Inferior parietal cortex (tissue), 1 donor: ENCODE results near the gene PRUNE2.
A peak's percentile ranks its signal among the peaks of the same experiment; 100 is the strongest.
"Not testable (repeated sequence)": the region's sequence is repeated elsewhere in the genome, so short reads cannot be mapped to it uniquely, and the experiment has no call there.

Experiments used
- DNase-seq: peaks from one replicate; pipeline ENCODE4 v3.0.0-alpha.2; 2016; ENCODE audit errors: extremely low spot score

PRUNE2 gene

DNA sequence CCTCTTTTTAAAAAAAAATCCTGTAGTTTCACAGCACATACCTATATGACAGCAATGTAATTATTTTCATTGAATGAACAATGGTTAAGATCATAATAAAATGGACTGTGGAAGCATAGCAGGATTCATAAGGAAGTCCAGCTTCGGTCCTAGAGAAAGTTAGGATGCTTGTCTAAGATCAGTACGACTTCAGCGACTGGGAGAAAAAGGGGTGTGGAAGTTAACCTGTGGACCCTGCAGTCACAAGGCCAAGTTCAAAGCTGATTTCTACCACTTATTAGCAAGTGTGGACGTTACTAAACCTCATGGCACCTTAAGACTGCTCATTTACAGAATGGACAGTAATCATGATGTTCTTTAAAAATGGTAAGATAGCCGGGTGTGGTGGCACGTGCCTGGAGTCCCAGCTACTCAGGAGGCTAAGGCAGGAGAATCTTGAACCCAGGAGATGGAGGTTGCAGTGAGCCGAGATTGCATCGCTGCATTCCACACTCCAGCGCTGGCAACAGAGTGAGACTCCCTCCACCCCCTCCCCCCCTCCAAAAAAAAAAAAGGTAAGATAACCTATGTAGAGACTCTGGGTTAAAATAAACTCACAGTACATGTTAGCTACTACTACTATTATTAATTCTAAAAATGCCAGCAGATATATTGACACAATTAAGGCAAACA, 213.3 kb downstream of the PRUNE2 start:
- DNase-seq, result no peak

DNA sequence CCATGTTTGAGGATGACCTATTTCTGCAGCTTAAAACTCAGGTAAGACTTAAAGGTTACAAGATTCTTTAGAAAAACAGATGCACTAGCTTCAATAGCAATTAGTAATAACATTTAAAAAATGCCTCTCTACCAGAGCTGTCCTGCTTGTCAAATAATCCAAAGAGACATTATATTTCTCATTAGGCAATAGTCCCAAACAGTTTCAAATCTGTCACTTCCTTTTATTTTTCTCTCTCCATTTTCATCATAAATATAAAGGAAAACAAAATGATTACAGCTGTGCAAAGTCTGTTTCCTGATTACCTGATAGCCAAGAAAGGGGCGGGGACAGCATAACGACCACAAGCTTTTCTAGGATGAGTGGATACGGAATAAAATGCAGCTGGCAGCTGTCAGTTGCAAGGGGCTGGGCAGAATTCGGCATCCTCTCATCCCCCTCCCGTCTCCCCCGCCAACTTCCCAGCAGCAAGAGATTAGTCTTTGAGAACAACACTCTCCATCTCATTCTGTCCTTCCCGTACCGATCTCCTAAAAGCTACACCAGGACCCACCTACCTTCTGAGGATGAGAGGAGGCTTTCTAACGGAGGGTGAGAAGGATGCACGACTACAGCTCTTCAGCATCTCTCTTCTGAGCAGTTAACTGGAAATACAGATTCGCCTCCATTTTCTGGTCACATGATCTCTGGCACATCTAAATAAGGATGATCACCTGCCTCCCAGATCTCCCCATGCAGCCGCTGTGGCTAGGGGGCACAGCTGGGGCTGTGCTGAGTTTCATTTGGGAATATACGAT, 214.2 kb downstream of the PRUNE2 start:
- DNase-seq, result peak; percentile 75

DNA sequence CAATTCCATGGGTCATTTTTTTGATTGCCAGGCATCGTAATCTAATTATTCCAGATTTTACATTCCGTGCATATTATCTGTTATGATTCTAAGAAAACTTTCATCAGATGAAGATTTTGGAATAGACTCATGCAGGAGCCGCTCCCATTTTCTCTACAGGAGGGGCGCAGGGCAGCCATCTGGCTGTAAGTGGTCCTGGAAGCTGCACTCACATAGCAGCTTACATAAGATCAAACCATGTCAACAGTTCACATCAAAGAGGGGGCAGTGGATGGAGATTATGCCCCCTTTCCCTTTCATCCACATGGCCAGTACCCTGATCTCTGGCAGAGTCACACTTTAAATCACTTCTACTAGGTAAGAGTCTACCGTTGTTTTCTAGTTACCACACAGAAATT, 214.9 kb downstream of the PRUNE2 start:
- no peak for DNase-seq

DNA sequence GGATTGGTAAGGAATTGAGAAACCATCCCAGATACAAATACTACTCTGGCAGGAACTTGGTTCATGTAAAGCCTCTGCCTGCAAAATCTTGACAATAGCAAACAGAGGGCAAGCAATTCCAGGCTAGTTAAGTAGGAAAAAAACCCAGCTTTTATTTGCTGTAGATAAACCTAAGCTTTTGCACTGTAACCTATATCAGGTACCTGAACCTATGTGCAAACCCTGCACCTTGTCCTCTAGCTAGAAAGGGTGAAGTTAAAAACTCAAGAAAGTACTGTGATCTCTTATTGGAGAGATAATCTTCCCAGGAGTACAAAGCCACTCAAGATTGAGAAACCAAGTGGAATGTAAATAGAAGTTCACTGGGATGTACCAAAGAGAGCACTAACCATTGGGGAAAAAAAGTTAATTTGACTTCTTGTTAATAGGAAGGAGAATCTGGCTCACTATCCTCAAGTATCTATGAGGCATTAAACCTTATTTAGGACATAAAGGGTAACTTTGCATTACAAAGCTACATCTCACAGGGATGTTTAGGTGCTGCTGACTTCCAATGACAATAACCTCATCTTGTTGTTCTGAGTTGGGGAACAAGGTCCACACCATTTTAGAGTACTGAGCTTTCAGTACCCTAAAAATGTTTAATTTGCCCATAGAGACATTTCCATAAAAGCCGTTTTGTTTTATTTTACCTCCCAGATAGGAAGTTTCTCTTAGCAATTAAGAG, 215.5 kb downstream of the PRUNE2 start:
- no peak for DNase-seq

DNA sequence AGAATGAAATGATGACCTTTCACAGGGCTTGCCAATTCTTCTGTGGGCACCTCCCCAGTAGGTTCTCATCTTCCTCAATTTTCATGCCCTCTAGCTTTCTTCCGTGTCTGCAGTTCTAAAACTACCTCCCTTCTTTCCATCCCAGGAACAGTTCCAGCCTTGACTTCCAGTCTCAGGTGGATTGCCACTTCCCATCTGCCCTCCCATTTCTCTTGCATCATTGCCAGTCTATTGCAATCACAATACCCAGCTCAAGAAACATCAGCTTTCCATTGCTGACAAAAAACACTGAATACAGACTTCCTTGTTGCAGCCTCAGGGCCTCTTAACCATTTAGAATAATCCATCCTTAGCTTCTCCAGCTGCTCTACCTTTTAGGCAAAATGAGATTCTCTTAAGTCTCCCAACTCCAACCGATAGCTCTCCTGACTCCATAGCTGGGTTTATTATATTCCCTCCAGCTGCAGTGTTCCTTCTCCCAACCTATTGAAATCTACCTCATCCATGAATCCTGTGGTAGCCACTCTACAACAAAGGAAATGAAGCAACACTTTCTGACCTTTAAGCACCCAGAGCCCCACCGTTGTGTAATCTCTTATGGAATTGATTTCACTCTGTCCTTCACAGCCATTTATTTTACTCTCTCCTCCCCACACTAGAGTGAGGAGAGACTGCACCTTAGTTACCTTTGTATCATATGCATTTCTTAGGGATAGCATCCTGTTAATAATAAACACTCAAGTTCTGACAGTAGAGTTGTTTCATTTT, 217.3 kb downstream of the PRUNE2 start:
- no peak for DNase-seq

DNA sequence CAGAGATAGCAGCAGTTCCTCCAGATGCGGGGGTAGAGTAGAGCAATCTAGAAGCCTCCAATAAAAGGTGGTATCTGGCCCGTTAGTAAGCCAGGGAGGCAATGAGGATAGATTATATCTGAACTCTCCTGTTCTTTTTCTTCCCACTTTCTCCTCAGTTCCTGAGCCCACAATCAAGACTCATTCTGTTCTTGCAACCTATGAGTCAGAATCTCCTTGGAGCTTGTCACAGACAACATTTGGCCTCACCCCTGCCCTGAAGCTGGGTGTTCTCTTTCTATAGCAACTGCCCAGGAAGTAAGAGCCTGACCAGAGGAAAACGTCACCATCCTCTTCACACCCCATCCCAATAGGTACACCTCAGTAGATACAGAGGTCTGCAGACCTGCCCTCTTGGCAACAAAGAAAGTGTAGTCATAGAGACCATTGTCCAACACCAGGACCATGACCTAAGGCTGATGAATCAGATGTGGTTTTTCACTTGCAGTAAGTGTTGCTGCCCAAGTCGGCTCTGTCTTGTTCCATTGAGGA, 218.0 kb downstream of the PRUNE2 start:
- DNase-seq, result no peak

DNA sequence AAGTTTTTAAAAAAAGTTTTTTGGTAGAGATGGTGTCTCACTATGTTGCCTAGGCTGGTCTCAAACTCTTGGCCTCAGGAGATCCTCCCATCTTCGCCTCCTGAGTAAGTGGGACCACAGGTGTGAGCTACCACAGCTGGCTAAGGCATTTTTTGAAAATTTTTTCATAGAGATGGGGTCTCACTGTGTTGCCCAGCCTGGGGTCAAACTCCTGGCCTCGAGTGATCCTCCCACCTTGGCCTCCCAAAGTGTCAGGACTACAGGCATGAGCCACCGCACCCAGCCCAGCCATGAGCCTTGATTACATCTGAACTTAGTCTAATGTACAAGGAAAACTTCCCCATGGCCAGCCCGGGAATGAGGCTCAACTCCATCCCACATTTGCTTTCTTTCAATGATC, 219.2 kb downstream of the PRUNE2 start:
- no peak for DNase-seq

DNA sequence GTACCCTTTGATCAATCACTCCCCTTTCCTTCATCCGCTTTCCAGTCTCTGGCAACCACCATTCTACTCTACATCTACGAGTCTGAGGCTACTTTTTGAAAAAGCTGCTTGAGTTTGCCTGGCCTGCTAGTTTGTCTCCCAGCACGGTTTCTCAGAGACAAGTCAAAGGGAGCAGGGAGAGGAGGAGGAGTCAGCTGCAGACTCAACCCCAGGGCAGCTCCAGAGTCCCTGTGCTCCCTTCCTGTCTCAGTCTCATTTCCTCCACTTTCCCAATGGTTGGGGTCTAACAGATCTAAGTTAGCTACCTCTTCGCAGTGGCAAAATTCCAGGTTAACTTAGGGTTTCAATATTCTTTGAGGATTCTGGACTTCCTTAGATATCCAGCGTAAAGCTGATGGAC, 221.7 kb downstream of the PRUNE2 start:
- no peak for DNase-seq

DNA sequence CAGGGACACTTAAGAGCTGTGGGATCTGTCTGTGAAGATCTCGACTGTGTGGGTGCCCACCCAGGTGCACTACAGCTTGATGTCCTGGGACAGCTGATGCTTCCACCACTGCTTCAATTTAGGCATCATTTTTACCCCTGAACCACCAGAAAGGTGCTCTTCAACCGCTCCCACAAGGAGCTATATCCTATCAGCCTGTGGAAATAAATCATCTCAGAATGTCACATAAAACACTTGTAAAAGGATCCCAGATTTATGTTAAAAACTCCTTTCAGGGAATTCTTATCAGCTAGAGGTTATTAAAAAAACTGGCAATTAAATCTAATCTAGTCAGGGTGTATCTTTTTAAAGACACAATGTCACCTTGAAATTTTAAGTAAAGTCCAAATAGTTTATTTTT, 224.4 kb downstream of the PRUNE2 start:
- no peak for DNase-seq

DNA sequence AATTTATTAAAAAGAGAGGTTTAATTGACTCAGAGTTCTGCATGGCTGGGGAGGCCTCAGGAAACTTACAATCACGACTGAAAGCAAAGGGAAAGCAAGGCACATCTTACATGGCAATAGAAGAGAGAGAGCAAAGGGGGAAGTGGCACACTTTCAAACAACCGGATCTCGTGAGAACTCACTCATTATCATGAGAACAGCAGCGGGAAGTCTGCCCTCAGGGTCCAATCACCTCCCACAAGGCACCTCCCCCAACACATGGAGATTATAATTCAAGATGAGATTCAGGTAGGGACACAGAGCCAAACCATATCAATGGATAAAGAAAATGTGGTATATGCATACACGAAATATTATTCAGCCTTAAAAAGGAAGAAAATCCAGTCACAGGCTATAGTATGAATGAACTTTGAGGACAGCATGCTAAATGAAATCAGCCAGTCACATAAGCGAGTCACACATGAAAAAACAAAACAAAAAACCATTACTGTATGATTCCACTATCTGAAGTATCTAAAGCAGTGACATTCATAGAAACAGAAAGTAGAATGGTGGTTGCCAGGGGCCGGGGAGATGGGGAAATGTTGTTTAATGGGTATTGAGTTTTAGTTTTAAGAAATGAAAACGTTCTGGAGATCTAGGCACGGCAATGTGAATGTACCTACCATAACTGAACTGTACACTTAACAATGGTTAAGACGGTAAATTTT, 225.0 kb downstream of the PRUNE2 start:
- DNase-seq, result no peak

DNA sequence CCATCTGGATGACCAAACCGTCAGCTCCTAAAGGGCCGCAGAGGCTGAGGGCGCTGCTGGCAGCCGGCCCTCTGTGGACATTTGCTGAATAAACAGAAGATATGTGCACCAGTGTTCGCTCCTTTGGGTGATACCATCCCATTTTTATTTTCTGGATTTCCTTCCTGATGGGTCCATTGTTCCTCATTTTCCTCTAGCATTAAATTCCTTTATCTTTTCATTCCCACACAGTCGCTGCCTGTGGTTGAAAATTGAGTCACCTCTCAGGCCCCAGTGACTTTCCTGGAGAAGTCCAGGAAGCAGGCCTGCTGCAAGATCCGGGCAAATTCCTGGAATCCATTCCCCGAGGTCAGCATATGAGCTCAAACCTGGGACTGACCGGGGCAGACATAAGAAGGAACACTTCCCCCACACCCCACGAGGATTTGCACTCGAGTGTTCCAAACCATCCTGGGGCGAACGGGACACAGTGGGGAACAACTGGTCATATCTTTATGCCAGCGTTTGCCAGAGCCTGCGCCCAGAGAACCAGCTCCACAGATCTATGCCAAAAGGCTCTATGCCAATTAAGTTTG, 228.3 kb downstream of the PRUNE2 start:
- no peak for DNase-seq

DNA sequence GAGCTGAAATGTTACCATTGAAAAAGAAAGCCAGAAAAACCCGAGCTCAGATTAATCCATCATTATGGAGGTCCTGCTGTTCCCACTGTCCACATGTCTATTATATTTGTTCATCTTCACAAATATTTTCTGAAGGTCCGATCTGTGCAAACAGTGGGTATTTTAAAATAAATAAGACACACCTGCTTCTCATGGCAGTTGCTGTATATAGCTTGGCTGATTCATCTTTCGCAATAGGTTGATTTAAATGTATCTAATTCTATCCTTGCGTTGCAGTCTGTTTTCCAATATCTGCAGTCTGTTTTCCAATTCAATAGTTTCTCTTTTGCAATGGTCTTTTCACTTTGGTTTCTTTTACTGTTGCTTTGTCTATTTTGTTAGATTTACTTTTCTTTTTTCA, 229.1 kb downstream of the PRUNE2 start:
- DNase-seq, result no peak

DNA sequence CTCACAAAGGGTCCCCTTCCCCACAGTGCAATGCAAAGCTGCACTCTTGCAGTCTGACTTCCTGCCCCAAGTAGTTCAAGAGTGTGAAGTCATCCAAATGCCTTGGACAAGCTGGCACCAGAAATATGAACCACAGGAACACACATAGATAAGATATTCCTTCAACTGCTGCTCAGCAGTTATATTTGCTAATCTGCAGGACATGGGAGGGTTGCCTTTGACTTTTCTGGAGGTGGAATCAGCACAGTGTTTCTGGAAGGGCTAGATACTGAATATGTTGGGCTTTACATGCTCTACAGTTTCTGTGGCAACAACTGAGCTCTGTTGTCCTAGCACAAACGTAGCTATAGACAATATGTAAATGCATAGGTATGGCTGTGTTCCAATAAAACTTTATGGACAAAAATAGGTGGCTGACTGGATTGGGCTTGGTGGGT, 238.4 kb downstream of the PRUNE2 start:
- DNase-seq, result no peak

DNA sequence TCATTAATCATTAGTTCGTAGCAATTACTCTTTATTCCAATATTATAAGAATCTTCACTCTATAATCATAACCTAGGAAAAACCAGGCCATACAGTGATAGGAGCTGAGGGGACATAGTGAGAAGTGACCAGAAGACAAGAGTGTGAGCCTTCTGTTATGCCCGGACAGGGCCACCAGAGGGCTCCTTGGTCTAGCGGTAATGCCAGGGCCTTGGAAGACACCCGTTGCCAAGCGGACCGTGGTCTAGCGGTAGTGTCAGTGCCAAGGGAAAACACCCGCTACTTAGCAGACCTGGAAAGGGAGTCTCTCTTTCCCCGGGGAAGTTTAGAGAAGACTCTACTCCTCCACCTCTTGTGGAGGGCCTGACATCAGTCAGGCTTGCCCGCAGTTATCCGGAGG, 239.9 kb downstream of the PRUNE2 start:
- not testable (repeated sequence) for DNase-seq

DNA sequence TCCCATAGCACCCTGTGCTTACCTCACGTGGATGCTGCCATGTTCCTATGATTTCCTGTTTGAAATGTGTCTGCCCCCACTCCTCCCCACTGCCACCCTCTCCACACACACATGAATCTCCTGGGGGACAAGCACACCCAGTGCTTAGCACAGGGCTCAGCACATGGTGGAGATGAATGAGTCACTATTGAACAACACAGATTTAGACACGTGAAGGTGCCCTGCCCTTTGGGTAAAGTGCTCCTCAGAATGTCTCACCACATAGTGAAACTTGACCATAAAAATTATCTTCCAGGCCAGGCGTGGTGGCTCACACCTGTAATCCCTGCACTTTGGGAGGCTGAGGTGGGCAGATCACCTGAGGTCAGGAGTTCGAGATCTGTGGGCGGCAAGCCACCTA, 240.5 kb downstream of the PRUNE2 start:
- DNase-seq, result no peak

DNA sequence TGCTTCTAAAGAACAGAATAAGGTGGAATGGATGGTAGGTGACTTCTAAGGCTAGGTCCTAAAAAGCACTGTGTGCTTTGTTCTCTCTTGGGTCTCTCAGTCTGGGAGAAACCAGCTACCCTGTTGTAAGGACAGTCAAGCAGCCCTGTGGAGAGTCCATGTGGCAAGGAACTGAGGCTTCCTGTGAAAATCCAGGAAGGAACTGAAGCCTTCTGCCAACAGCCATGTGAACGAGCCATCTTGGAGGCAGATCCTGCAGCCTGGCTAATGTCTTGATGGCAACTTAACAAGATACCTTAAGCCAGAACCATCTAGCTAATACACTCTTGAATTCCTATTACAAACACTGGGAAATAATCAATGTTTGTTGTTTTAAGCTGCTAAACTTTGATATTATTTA, 241.8 kb downstream of the PRUNE2 start:
- DNase-seq, result no peak

DNA sequence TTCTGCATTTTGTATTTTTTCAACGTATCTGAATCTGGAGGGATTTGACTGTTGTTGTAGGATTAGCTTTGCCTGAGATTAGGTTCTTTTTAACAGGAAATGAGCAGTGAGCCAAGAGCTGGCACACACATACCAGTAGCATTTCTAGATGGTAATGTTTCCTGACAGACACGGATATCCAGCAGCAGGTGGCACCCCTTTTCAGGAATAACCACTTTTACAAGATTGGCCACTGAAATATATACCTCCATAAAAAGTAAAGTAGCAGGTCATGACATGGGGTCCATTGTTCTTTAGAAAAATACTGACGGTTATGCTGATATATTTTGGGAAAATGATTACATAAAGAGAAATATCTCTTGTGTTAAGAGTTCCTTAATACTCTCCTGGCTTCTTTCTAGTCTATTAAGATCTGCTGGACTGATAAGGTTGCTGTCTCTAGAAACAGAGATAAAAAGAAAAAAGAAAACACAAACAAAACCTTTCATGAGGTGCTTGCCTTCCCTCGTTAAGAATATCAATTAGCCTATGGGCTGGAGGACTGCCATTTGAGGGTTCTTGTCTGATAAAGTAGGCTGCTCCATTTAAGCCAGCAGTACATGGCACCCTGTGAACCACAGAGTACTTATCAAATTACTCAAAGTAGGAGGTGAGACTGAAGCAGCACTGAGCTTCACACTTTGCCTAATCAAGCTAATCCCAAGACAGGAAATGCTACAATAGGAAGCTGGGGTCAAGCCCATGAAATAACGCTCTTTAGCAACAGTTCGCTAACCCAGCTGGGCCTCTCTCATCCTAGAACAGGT, 243.2 kb downstream of the PRUNE2 start:
- no peak for DNase-seq

DNA sequence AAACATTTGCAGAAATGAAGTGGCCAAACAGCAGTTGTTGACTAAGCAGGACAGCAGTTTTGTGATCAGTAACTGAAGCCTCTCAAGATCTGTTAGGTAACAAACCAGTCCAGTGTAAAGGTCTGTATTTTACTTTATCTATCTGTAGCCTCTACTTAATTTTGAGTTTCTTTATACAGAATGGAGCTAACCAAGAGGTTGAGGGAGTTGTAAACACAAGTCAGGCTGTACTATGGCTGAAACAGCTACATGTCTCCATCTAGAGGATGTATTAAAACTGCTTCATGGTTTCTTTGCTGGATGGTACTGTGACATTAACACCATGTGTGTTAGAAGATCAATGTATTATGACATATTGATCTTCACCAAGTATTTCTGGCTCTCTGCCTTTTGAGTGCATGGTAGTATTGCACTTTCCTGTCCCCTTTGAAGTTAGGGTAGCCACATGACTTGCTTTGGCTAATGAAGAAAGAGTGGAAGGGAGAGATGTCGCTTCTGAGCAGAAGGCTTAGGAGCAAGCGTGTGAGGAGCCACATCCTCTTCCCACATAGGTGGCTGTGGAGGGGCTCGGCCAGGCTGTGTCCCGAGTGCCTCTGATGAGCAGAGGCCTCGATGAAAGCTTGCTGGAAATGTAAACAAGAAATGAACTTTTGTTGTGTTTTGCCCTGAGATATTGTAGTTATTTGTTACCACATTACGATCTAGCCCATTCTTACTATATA, 247.2 kb downstream of the PRUNE2 start:
- no peak for DNase-seq

DNA sequence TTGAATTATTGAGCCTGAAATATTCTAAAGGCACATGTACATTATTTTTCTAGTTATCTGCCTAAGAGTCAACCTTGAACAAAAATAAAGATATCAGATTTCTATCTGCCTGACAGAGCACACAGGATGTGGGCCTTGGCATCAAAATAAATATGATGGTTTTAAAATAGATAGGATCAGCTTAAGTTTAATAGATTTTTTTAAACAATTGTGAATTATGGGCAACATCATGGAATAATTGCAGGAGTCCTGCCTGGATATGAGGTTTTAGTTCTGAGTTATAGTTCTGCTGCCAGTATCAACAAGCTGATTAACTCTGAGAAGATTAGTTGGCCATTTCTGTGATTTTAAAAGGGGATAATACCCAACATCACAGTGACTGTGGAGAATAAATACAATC, 248.6 kb downstream of the PRUNE2 start:
- no peak for DNase-seq
